Measurements from ENCODE around the gene SDK1. TPM values are rescaled to one million over a fixed set of nuclear protein-coding genes. Genes with fewer than 3 reads are reported as not detected.

SDK1 gene
- total RNA-seq, 1 donor from 2014 or later, result 10.9 TPM

GRCh38 chr7:3404501-3404900 is 103.4 kb downstream of the SDK1 start:
- no peak for DNase-seq (ENCODE audit: low spot score)
- no peaks in the 10 kb centered on the region for H3K27me3 Mint-ChIP-seq (ENCODE audit: low read depth)
- no peak overlapping the region for H3K4me3 Mint-ChIP-seq (ENCODE audit: unreplicated experiment)
- no peaks in the 10 kb centered on the region for H3K36me3 Mint-ChIP-seq (ENCODE audit: low read depth)
- H3K4me1 Mint-ChIP-seq (ENCODE audit: low read depth), result peaks cover 7% of the 10 kb centered on the region
- H3K9me3 Mint-ChIP-seq (ENCODE audit: low read depth), result no peaks in the 10 kb centered on the region
- TF ChIP-seq CTCF (IDR thresholded peaks at IDR 0.05), result no peak
- no peak overlapping the region for H3K27ac Mint-ChIP-seq (ENCODE audit: unreplicated experiment)

- H3K27me3 Mint-ChIP-seq (ENCODE audit: low read depth), result no peaks in the 10 kb centered on the region
- no peak for DNase-seq (ENCODE audit: low spot score)
- H3K9me3 Mint-ChIP-seq (ENCODE audit: low read depth), result no peaks in the 10 kb centered on the region
- H3K4me1 Mint-ChIP-seq (ENCODE audit: low read depth), result peaks cover 7% of the 10 kb centered on the region
- TF ChIP-seq CTCF (IDR thresholded peaks at IDR 0.05), result no peak
- H3K27ac Mint-ChIP-seq (ENCODE audit: unreplicated experiment), result no peak overlapping the region
- no peaks in the 10 kb centered on the region for H3K36me3 Mint-ChIP-seq (ENCODE audit: low read depth)
- H3K4me3 Mint-ChIP-seq (ENCODE audit: unreplicated experiment), result no peak overlapping the region
These were observed 108.0 kb downstream of the SDK1 start for GRCh38 chr7:3408814-3409595.

- Mint-ChIP-seq H3K27ac (ENCODE audit: unreplicated experiment) (no peak overlapping the region), H3K36me3 (ENCODE audit: low read depth) (no peaks in the 10 kb centered on the region)
These were observed 111.8 kb downstream of the SDK1 start for GRCh38 chr7:3412871-3413270.

DNA sequence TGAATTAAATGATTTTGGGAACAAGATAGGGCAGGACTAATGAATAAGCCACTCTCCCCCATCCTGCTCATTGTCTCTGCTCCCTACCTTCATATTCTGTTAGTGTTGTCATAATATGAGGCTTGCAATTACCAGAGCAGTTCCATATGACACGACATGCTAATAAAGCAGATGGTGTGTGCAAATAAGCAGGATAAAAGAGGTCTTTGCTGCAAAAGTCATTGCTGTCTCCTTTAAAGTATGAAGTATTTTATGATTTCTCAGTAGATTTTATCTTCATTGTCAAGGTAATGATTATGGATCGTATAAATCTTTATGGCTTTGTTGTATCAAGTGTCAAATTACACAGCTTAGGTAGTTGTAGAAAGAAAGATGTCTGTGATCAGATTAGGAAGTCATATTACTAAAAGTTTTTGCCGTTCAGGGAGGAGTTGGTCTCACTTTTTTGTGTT is 114.8 kb downstream of the SDK1 start:
- Mint-ChIP-seq H3K27ac (ENCODE audit: unreplicated experiment) (no peak overlapping the region), H3K27me3 (ENCODE audit: low read depth) (no peaks in the 10 kb centered on the region), H3K4me3 (ENCODE audit: unreplicated experiment) (no peak overlapping the region), H3K4me1 (ENCODE audit: low read depth) (no peaks in the 10 kb centered on the region), H3K36me3 (ENCODE audit: low read depth) (no peaks in the 10 kb centered on the region), H3K9me3 (ENCODE audit: low read depth) (no peaks in the 10 kb centered on the region)
- TF ChIP-seq CTCF (IDR thresholded peaks at IDR 0.05), result no peak
- DNase-seq (ENCODE audit: low spot score), result no peak

More at GRCh38 chr7:3412871-3413270, 111.8 kb downstream of the SDK1 start:
- H3K4me3 Mint-ChIP-seq (ENCODE audit: unreplicated experiment), result no peak overlapping the region
- H3K4me1 Mint-ChIP-seq (ENCODE audit: low read depth), result no peaks in the 10 kb centered on the region
- H3K27me3 Mint-ChIP-seq (ENCODE audit: low read depth), result no peaks in the 10 kb centered on the region
- no peak for TF ChIP-seq CTCF (IDR thresholded peaks at IDR 0.05)
- H3K9me3 Mint-ChIP-seq (ENCODE audit: low read depth), result no peaks in the 10 kb centered on the region
- DNase-seq (ENCODE audit: low spot score), result no peak

DNA sequence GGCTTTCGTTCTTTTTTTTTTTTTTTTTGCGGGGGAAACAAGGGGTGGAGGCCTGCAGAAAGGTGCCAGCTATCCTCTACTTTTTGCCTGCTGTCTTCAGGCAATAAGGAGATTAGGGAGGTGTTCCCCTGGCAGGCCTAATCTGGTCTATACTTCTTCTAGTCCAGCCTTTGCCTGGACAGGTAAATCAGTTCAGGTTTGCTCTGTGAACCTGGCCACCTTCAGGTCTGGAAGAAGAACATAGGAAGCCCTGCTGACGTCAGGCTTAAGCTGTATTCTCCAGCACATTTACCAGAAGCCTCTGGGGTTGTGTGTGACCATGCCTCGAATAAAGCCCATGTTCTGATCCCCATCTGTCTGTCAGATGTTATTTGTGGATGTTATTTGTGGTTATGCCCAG is 115.4 kb downstream of the SDK1 start:
- no peak overlapping the region for H3K4me3 Mint-ChIP-seq (ENCODE audit: unreplicated experiment)
- no peaks in the 10 kb centered on the region for H3K36me3 Mint-ChIP-seq (ENCODE audit: low read depth)

More for the DNA sequence above, 115.4 kb downstream of the SDK1 start:
- DNase-seq (ENCODE audit: low spot score), result no peak
- no peaks in the 10 kb centered on the region for H3K4me1 Mint-ChIP-seq (ENCODE audit: low read depth)
- H3K27me3 Mint-ChIP-seq (ENCODE audit: low read depth), result no peaks in the 10 kb centered on the region
- TF ChIP-seq CTCF (IDR thresholded peaks at IDR 0.05), result no peak
- no peak overlapping the region for H3K27ac Mint-ChIP-seq (ENCODE audit: unreplicated experiment)
- peaks cover under 1% of the 10 kb centered on the region for H3K9me3 Mint-ChIP-seq (ENCODE audit: low read depth)

All from chondrocyte (in vitro differentiated cells).